GM18502 (cell line): Measurements from ENCODE around the gene HTR2B.

Source experiments
- ATAC-seq: cut with Tn5 transposase; IDR thresholded peaks from one replicate; pipeline ENCODE4 v1.9.1; 2021; ENCODE audit warnings: mild to moderate bottlenecking; ENCODE audit not compliant: unreplicated experiment, poor library complexity

Gene HTR2B

GRCh38 chr2:231134910-231135655, 10.2 kb upstream of the HTR2B start:
- ATAC-seq, result no peak

- ATAC-seq, result no peak
Observed at GRCh38 chr2:231133365-231134099, 8.7 kb upstream of the HTR2B start.

GRCh38 chr2:231132129-231132528, 7.3 kb upstream of the HTR2B start:
- no peak for ATAC-seq

GRCh38 chr2:231130336-231131056, 5.7 kb upstream of the HTR2B start:
- no peak for ATAC-seq

GRCh38 chr2:231129216-231129615, 4.4 kb upstream of the HTR2B start:
- ATAC-seq, result no peak

GRCh38 chr2:231128541-231128940, 3.7 kb upstream of the HTR2B start:
- no peak for ATAC-seq

GRCh38 chr2:231127936-231128335, 3.1 kb upstream of the HTR2B start:
- ATAC-seq, result no peak

GRCh38 chr2:231127480-231127879, 2.6 kb upstream of the HTR2B start:
- ATAC-seq, result no peak

GRCh38 chr2:231126123-231126522, 1.3 kb upstream of the HTR2B start:
- no peak for ATAC-seq

GRCh38 chr2:231123362-231123898, 1.4 kb downstream of the HTR2B start:
- no peak for ATAC-seq

- no peak for ATAC-seq
Observed at GRCh38 chr2:231118614-231118942, 6.3 kb downstream of the HTR2B start.

GRCh38 chr2:231117922-231118613, 6.8 kb downstream of the HTR2B start:
- no peak for ATAC-seq

- no peak for ATAC-seq
Observed at GRCh38 chr2:231117148-231117547, 7.7 kb downstream of the HTR2B start.

GRCh38 chr2:231115651-231116050, 9.2 kb downstream of the HTR2B start:
- no peak for ATAC-seq

- ATAC-seq, result no peak
Observed at GRCh38 chr2:231113489-231113888, 11.4 kb downstream of the HTR2B start.

GRCh38 chr2:231111987-231112386, 12.9 kb downstream of the HTR2B start:
- no peak for ATAC-seq

- ATAC-seq, result no peak
Observed at GRCh38 chr2:231110551-231110950, 14.3 kb downstream of the HTR2B start.

- ATAC-seq, result peak; percentile 57
Observed at GRCh38 chr2:231104115-231104713, 20.6 kb downstream of the HTR2B start.

GRCh38 chr2:231102772-231103171, 22.1 kb downstream of the HTR2B start:
- ATAC-seq, result no peak

- no peak for ATAC-seq
Observed at GRCh38 chr2:231100990-231101389, 23.9 kb downstream of the HTR2B start.
